ENCODE results near the gene NAP1L4.

DNA sequence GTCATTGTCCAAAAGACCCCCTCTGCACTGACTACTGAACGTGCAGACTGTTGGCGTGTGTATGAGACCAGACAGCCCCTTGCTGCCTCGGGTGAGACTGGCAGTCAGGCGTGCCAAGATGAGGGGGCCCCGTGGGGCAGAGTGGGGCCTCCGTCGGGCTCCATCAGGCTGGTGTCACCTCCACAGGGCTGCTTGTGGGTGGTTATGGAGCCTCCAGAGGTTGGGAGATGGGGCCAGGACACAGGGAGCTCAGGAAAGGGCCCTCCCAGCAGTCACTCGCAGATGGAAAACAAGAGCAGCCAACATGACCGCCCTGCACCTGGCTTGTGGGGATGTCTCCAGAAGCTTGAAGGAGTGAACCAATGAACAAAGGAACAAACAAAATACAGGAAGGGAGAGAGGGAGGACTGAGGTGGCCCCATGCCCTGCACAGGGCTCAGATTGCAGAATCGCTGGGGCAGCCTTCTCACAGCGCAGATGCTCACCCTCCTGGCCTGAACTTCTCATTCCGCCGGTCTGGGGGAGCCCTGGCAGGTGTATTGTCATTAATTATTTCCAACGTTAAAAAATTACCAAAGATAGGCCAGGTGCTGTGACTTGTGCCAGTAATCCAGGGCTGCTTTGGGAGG is 57.4 kb downstream of the NAP1L4 start:
- TF ChIP-seq POLR2AphosphoS5 (IDR thresholded peaks at IDR 0.05) (peak in 1 of 3 donors; percentile 19), CTCF (IDR thresholded peaks at IDR 0.05 in 8 of 11, conservative IDR thresholded peaks at IDR 0.05 in 3 of 11) (no peak), POLR2A (IDR thresholded peaks at IDR 0.05) (no peak)
